Nephron (organoid): ENCODE results near the gene CRELD1.

Experiments used
- H3K27ac Mint-ChIP-seq, 3 experiments: 2 replicates each; pipeline ENCODE4 v1.8.0; 2020; ENCODE audit warnings: mixed read lengths in 3 of 3, mild to moderate bottlenecking in 2 of 3, moderate library complexity in 1 of 3
- H3K27me3 Mint-ChIP-seq: 2 replicates; pipeline ENCODE4 v1.8.0; 2021; ENCODE audit warnings: low read depth, mild to moderate bottlenecking, moderate library complexity, mixed read lengths
- H3K36me3 Mint-ChIP-seq: 2 replicates; pipeline ENCODE4 v1.8.0; 2020; ENCODE audit warnings: low read depth, mixed read lengths
- H3K4me1 Mint-ChIP-seq: 2 replicates; pipeline ENCODE4 v1.8.0; 2020; ENCODE audit warnings: mixed read lengths
- H3K4me3 Mint-ChIP-seq, 3 experiments: 2 replicates each; pipeline ENCODE4 v1.8.0; 2020; ENCODE audit warnings: mild to moderate bottlenecking in 3 of 3, mixed read lengths in 3 of 3, moderate library complexity in 2 of 3
- H3K9me3 Mint-ChIP-seq: 2 replicates; pipeline ENCODE4 v1.8.0; 2020; ENCODE audit warnings: mixed read lengths
- CTCF ChIP-seq, 3 experiments: fragments of 200-600 bp; sonication (generic); IDR thresholded peaks; one replicate each; pipeline ENCODE4 v1.5.0; 2021; ENCODE audit warnings: antibody characterized with exemption in 3 of 3; ENCODE audit not compliant: unreplicated experiment in 3 of 3

CRELD1 gene

GRCh38 chr3:9955611-9956352 is 22.1 kb downstream of the CRELD1 start:
- peaks cover 4% of the 10 kb centered on the region for H3K27me3 Mint-ChIP-seq
- no peak overlapping the region for H3K4me3 Mint-ChIP-seq
- H3K4me1 Mint-ChIP-seq = peaks cover 29% of the 10 kb centered on the region
- H3K27ac Mint-ChIP-seq = peak overlapping the region in 1 of 3 experiments; percentile 0
- no peaks in the 10 kb centered on the region for H3K9me3 Mint-ChIP-seq
- no peak for TF ChIP-seq CTCF (IDR thresholded peaks at IDR 0.05; ENCODE audit: unreplicated experiment in 3 of 3)
- H3K36me3 Mint-ChIP-seq = peaks cover 2% of the 10 kb centered on the region

DNA sequence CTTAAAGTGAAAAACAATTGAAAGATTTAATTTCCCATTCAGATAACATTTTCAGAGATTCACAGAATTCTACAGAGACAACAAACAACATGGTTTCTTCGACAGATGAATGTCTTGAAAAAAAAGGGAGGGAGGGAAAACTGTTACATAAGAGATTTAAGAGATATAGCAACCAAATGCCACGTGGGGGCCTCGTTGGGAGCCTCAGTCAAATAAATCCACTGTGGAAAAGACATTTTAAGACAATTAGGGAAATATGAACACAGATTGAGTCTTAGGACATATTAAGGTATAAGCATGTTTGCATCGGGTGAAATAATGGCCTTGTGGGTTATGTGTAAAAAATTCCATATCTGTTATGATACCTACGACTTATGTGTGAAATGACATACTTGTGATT is 23.6 kb downstream of the CRELD1 start:
- no peak overlapping the region for H3K4me3 Mint-ChIP-seq
- H3K27ac Mint-ChIP-seq = no peak overlapping the region
- H3K27me3 Mint-ChIP-seq = peaks cover 4% of the 10 kb centered on the region
- peaks cover 25% of the 10 kb centered on the region for H3K4me1 Mint-ChIP-seq
- peaks cover 7% of the 10 kb centered on the region for H3K36me3 Mint-ChIP-seq
- no peaks in the 10 kb centered on the region for H3K9me3 Mint-ChIP-seq
- peak in 1 of 3 experiments; percentile 12 for TF ChIP-seq CTCF (IDR thresholded peaks at IDR 0.05; ENCODE audit: unreplicated experiment in 3 of 3)

GRCh38 chr3:9965200-9965875 is 31.7 kb downstream of the CRELD1 start:
- TF ChIP-seq CTCF (IDR thresholded peaks at IDR 0.05; ENCODE audit: unreplicated experiment in 3 of 3) = no peak
- no peak overlapping the region for H3K4me3 Mint-ChIP-seq
- peaks cover 63% of the 10 kb centered on the region for H3K36me3 Mint-ChIP-seq
- H3K27me3 Mint-ChIP-seq = no peaks in the 10 kb centered on the region
- no peaks in the 10 kb centered on the region for H3K4me1 Mint-ChIP-seq
- H3K9me3 Mint-ChIP-seq = no peaks in the 10 kb centered on the region
- no peak overlapping the region for H3K27ac Mint-ChIP-seq

- no peak for TF ChIP-seq CTCF (IDR thresholded peaks at IDR 0.05; ENCODE audit: unreplicated experiment in 3 of 3)
- no peaks in the 10 kb centered on the region for H3K9me3 Mint-ChIP-seq
- no peak overlapping the region for H3K4me3 Mint-ChIP-seq
- no peaks in the 10 kb centered on the region for H3K4me1 Mint-ChIP-seq
- H3K36me3 Mint-ChIP-seq = peaks cover 69% of the 10 kb centered on the region
- no peak overlapping the region for H3K27ac Mint-ChIP-seq
- H3K27me3 Mint-ChIP-seq = no peaks in the 10 kb centered on the region
Measured at GRCh38 chr3:9966841-9967240, 33.2 kb downstream of the CRELD1 start.

DNA sequence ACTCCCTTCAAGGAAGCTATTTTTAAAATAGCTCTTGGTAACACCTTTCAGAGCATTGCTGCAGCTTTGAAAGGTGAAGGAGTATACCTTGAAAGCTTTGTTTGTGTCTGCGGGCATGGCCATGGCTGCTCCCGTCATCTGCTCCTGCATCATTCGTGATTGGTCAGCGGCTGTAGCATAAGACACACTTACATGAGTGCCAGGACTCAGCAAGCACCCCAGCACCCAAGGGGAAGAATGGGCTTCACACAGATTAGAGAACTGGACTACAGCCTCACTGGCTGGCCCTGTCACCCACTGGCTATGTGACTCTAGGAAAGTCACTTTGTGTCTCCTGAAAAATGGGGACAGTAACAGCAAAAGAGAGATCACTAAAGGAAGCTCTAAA is 36.0 kb downstream of the CRELD1 start:
- Mint-ChIP-seq H3K27me3 (no peaks in the 10 kb centered on the region), H3K9me3 (no peaks in the 10 kb centered on the region), H3K36me3 (peaks cover 71% of the 10 kb centered on the region), H3K27ac (no peak overlapping the region), H3K4me3 (no peak overlapping the region), H3K4me1 (no peaks in the 10 kb centered on the region)
- no peak for TF ChIP-seq CTCF (IDR thresholded peaks at IDR 0.05; ENCODE audit: unreplicated experiment in 3 of 3)
